Gastroesophageal sphincter (tissue), 4 donors: ENCODE data around the gene CAPS2. TPM values are rescaled to one million over a fixed set of nuclear protein-coding genes. Genes with fewer than 3 reads are reported as not detected.

Experiments used
- ATAC-seq: fragments of 150-250 bp; one replicate; pipeline ENCODE4 v1.9.1; 2016; ENCODE audit warnings: mild to moderate bottlenecking, moderate library complexity
- H3K27ac ChIP-seq, 4 donors: fragments of 200-600 bp; sonication (generic) in 3 of 4; 1 replicate in 3 of 4; 2 replicates in 1 of 4; pipeline ENCODE4 v1.5.1; 2016 to 2019
- H3K27me3 ChIP-seq: fragments of 200-600 bp; sonication (generic); one replicate; pipeline ENCODE4 v1.5.1; 2019
- H3K36me3 ChIP-seq, 2 donors: fragments of 200-600 bp; sonication (generic); one replicate each; pipeline ENCODE4 v1.5.1; 2019; ENCODE audit warnings: control low read depth in 1 of 2
- H3K4me1 ChIP-seq, 3 donors: fragments of 200-600 bp; sonication (generic); 1 replicate in 2 of 3; 2 replicates in 1 of 3; pipeline ENCODE4 v1.5.1; 2016 to 2019; ENCODE audit warnings: control low read depth in 2 of 3
- H3K4me3 ChIP-seq, 2 donors: fragments of 200-600 bp; sonication (generic); one replicate each; pipeline ENCODE4 v1.5.1; 2019; ENCODE audit warnings: mild to moderate bottlenecking in 1 of 2, moderate library complexity in 1 of 2
- H3K9me3 ChIP-seq, 3 donors: fragments of 200-600 bp; sonication (generic); one replicate each; pipeline ENCODE4 v1.5.1; 2017 to 2019; ENCODE audit warnings: control low read depth in 2 of 3
- CTCF ChIP-seq, 4 experiments: fragments of 200-600 bp in 2 of 4; fragments of 450-650 bp in 2 of 4; sonication (generic) in 1 of 4; IDR thresholded peaks; one replicate each; pipeline ENCODE4 v1.5.1; 2017 to 2019; ENCODE audit warnings: antibody characterized with exemption in 4 of 4, mild to moderate bottlenecking in 2 of 4, moderate library complexity in 2 of 4
- EP300 ChIP-seq: sonication (generic); formaldehyde crosslinking; IDR thresholded peaks from one replicate; pipeline ENCODE4 v1.6.1; 2017; ENCODE audit warnings: antibody characterized with exemption, mild to moderate bottlenecking
- POLR2A ChIP-seq, 2 donors: fragments of 450-650 bp; IDR thresholded peaks; one replicate each; pipeline ENCODE4 v1.6.1; 2017; ENCODE audit warnings: antibody characterized with exemption in 2 of 2, mild to moderate bottlenecking in 2 of 2, moderate library complexity in 1 of 2
- POLR2AphosphoS5 ChIP-seq: sonication (generic); formaldehyde crosslinking; IDR thresholded peaks from one replicate; pipeline ENCODE4 v1.6.1; 2017; ENCODE audit warnings: antibody characterized with exemption
- WGBS, 2 donors: methylation state at CpG; one replicate each; pipeline ENCODE4 v1.1.5; 2018; ENCODE audit warnings: low coverage in 1 of 2; 5-methylcytosine and 5-hydroxymethylcytosine counted together
- total RNA-seq, 4 donors: library from RNA; depleted of rRNA; stranded (reverse); fragments of >200 nt; gene quantifications; one replicate each; pipeline ENCODE4 v1.1.0, GENCODE V29; 2016

CAPS2 gene
- total RNA-seq, 4 donors from 2014 or later: 8.3 to 29.4 (median 11.9) TPM

GRCh38 chr12:75334384-75335030 lies 4.4 kb upstream of the CAPS2 start, which contains the start of gene GLIPR1L1:
Gene GLIPR1L1, plus strand, starts transcription at chr12:75334670. Its CDS starts 59 bp downstream, at chr12:75334729.
- Histone ChIP-seq H3K4me3 (peak within 1 kb of the TSS; percentile 51 to 61), H3K4me1 (peaks cover 0 to 19% (median 3%) of the 10 kb centered on the region in 3 donors), H3K27me3 (no peaks in the 10 kb centered on the region), H3K27ac (peak within 1 kb of the TSS in 3 of 4 donors; percentile 40 to 64 (median 48)), H3K9me3 (no peaks in the 10 kb centered on the region), H3K36me3 (no peaks in the 10 kb centered on the region)
- peak; percentile 89 to 96 (median 90) for TF ChIP-seq CTCF (IDR thresholded peaks at IDR 0.05)
- TF ChIP-seq POLR2AphosphoS5: peak; percentile 68
- no peak for TF ChIP-seq EP300
- ATAC-seq: peak; percentile 88
- WGBS, 2 donors: 6 to 17% methylated on average over 7 to 19 of the region's 23 CpGs

DNA sequence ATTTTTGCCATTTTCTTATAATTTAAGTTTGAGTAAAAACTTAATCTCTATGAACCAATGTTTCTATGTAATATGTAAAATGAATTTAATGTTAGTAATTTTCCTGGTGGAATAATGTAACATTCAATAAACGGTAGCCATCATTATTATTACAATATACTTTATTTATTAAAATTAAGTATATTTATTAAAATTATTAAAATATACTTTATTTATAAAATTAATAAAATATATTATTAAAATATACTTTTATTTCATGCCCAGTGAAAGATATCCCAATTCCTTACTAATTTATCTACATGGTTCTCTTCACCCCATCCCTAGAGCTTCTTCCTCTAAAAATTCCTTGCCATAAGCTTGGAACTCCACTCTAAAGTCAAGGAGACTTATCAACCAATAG lies 2.5 kb downstream of the CAPS2 start:
- 77 to 100% methylated on average over 1 of the region's 1 CpG for WGBS, 2 donors
- no peak overlapping the region for H3K4me3 ChIP-seq
- H3K27ac ChIP-seq: no peak overlapping the region
- peaks cover 0 to 15% (median 3%) of the 10 kb centered on the region in 3 donors for H3K4me1 ChIP-seq
- no peak for ATAC-seq
- no peaks in the 10 kb centered on the region for H3K36me3 ChIP-seq
- no peaks in the 10 kb centered on the region for H3K27me3 ChIP-seq
- TF ChIP-seq POLR2A (IDR thresholded peaks at IDR 0.05) (no peak), POLR2AphosphoS5 (no peak), CTCF (IDR thresholded peaks at IDR 0.05) (no peak), EP300 (no peak)
- no peaks in the 10 kb centered on the region for H3K9me3 ChIP-seq

DNA sequence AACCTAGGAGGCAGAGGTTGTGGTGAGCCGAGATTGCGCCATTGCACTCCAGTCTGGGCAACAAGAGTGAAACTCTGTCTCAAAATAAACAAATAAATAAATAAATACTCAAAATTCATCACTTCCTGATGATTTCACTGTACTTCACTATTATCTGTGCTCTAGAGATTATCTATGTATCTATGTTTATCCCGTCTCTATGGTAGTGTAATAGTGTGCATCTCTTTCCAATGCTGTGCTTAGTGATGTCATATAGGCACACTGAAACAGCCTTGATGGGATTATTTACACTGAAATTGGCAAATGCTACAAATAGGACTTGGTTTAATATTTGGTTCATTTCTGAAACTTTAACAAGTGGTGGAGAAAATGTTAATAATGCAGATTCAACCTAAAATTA lies 6.5 kb downstream of the CAPS2 start:
- Histone ChIP-seq H3K36me3 (no peaks in the 10 kb centered on the region), H3K9me3 (no peaks in the 10 kb centered on the region), H3K4me3 (no peak overlapping the region), H3K27ac (no peak overlapping the region), H3K27me3 (no peaks in the 10 kb centered on the region), H3K4me1 (no peaks in the 10 kb centered on the region)
- TF ChIP-seq POLR2AphosphoS5: no peak
- TF ChIP-seq EP300: no peak
- WGBS, 2 donors: 76 to 97% methylated on average over 3 of the region's 3 CpGs
- no peak for ATAC-seq

DNA sequence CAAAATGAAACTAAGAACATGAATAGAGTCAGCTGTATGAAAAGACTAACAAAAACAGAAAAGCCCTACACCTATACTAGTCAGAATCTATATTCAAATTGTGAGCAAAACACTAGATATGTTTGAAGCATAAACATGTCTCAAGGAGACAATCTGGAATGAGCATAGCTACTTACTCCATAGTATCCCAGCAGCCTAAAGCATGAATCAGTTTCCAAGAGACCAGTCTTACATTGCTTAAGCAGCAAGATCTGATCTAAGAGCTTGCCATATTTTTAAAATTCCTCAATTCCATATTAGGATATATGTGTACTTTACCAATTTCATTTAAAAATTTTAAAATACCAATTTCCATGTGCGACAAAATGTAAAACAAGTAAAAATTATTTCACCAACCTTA lies 7.7 kb downstream of the CAPS2 start:
- no peak overlapping the region for H3K4me3 ChIP-seq
- no peaks in the 10 kb centered on the region for H3K27me3 ChIP-seq
- H3K27ac ChIP-seq: no peak overlapping the region
- no peak for ATAC-seq
- no peaks in the 10 kb centered on the region for H3K4me1 ChIP-seq
- no peaks in the 10 kb centered on the region for H3K9me3 ChIP-seq
- TF ChIP-seq EP300 (no peak), POLR2A (IDR thresholded peaks at IDR 0.05) (no peak), POLR2AphosphoS5 (no peak), CTCF (IDR thresholded peaks at IDR 0.05) (no peak)
- no peaks in the 10 kb centered on the region for H3K36me3 ChIP-seq
- 0% methylated on average over 1 of the region's 1 CpG for WGBS, 2 donors

GRCh38 chr12:75317784-75318183 lies 12.3 kb downstream of the CAPS2 start:
- Histone ChIP-seq H3K27me3 (no peaks in the 10 kb centered on the region), H3K36me3 (no peaks in the 10 kb centered on the region), H3K9me3 (no peaks in the 10 kb centered on the region), H3K4me3 (no peak overlapping the region), H3K27ac (no peak overlapping the region), H3K4me1 (no peaks in the 10 kb centered on the region)
- TF ChIP-seq EP300 (no peak), POLR2A (IDR thresholded peaks at IDR 0.05) (no peak), POLR2AphosphoS5 (no peak), CTCF (IDR thresholded peaks at IDR 0.05) (no peak)
- ATAC-seq: no peak
- 65 to 92% methylated on average over 3 of the region's 3 CpGs for WGBS, 2 donors
